Panc1 (cell line): ENCODE measurements around the gene ACTR8.

Source experiments
- POLR2AphosphoS5 ChIP-seq: IDR thresholded peaks from 2 replicates; pipeline ENCODE4 v1.6.1; 2012; ENCODE audit warnings: mild to moderate bottlenecking, low read depth, low read length, moderate library complexity
- SIN3A ChIP-seq: IDR thresholded peaks from 2 replicates; pipeline ENCODE4 v1.6.1; 2012; ENCODE audit warnings: low read depth, mild to moderate bottlenecking, low read length, moderate library complexity, borderline replicate concordance; ENCODE audit not compliant: insufficient read depth
- TF ChIP-seq, protein P1 (sequence below): fragments of 450-650 bp; IDR thresholded peaks from 2 replicates; pipeline ENCODE4 v1.5.1; 2017; ENCODE audit warnings: mild to moderate bottlenecking
- TF ChIP-seq, protein P2 (sequence below), 2 experiments: IDR thresholded peaks; 2 replicates each; pipeline ENCODE4 v1.6.1; 2011 to 2012; ENCODE audit warnings: low read depth in 2 of 2, control low read depth in 1 of 2, low read length in 1 of 2, mild to moderate bottlenecking in 1 of 2, moderate library complexity in 1 of 2; ENCODE audit not compliant: insufficient read depth in 1 of 2

DNA sequence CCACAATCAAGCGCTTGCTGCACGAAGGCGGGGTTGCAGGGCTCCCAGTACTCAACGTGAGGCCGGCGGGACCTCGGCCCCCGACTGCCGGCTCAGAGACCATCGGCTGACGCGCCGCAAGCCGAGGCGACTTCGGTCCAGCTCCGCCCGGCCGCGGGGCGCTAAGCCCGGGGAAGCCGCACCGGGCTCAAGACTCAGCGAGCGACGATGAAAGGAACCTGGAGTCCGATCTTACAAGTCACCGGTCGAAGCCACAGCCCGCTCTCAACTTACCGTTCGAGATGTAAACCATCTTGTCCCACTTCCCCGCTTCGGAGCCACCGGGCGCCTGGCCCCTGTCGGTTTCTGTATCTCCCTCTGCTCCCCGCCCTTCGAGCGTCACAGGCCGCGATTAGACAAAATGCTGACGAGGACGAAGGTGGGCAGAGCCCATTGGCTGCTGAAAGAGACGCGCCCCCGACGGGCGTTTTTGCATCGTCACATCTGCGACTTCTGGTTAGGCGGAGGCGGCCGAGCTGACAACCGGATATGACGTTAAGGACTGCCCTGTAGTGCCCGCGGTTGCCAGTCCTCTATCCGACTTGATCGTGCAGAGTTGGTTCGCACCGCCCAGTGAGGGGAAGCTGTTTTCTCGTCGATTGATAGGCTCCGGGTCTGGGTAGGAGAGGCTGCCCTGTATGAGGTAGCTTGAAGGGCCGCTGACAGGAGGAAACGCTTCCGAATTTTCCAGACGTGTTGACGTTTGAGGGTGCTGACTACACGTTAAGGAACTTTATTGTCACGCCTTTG, 9.7 kb upstream of the ACTR8 start, which contains the start of gene SELENOK:
- TF ChIP-seq SIN3A (peak; percentile 79; the same call in 1 of the 2 replicates), POLR2AphosphoS5 (peak; percentile 73)
- TF ChIP-seq, protein P1, sequence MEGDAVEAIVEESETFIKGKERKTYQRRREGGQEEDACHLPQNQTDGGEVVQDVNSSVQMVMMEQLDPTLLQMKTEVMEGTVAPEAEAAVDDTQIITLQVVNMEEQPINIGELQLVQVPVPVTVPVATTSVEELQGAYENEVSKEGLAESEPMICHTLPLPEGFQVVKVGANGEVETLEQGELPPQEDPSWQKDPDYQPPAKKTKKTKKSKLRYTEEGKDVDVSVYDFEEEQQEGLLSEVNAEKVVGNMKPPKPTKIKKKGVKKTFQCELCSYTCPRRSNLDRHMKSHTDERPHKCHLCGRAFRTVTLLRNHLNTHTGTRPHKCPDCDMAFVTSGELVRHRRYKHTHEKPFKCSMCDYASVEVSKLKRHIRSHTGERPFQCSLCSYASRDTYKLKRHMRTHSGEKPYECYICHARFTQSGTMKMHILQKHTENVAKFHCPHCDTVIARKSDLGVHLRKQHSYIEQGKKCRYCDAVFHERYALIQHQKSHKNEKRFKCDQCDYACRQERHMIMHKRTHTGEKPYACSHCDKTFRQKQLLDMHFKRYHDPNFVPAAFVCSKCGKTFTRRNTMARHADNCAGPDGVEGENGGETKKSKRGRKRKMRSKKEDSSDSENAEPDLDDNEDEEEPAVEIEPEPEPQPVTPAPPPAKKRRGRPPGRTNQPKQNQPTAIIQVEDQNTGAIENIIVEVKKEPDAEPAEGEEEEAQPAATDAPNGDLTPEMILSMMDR = no peak
- TF ChIP-seq, protein P2, sequence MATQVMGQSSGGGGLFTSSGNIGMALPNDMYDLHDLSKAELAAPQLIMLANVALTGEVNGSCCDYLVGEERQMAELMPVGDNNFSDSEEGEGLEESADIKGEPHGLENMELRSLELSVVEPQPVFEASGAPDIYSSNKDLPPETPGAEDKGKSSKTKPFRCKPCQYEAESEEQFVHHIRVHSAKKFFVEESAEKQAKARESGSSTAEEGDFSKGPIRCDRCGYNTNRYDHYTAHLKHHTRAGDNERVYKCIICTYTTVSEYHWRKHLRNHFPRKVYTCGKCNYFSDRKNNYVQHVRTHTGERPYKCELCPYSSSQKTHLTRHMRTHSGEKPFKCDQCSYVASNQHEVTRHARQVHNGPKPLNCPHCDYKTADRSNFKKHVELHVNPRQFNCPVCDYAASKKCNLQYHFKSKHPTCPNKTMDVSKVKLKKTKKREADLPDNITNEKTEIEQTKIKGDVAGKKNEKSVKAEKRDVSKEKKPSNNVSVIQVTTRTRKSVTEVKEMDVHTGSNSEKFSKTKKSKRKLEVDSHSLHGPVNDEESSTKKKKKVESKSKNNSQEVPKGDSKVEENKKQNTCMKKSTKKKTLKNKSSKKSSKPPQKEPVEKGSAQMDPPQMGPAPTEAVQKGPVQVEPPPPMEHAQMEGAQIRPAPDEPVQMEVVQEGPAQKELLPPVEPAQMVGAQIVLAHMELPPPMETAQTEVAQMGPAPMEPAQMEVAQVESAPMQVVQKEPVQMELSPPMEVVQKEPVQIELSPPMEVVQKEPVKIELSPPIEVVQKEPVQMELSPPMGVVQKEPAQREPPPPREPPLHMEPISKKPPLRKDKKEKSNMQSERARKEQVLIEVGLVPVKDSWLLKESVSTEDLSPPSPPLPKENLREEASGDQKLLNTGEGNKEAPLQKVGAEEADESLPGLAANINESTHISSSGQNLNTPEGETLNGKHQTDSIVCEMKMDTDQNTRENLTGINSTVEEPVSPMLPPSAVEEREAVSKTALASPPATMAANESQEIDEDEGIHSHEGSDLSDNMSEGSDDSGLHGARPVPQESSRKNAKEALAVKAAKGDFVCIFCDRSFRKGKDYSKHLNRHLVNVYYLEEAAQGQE (IDR thresholded peaks at IDR 0.05; ENCODE audit: insufficient read depth in 1 of 2, low read depth in 2 of 2, low read length in 1 of 2) = no peak
